ENCODE measurements around the gene BCL7C.
"Not testable (repeated sequence)": the region's sequence is repeated elsewhere in the genome, so short reads cannot be mapped to it uniquely, and the experiment has no call there.

BCL7C gene

GRCh38 chr16:30860729-30861128 lies 33.1 kb downstream of the BCL7C start:
- not testable (repeated sequence) for DNase-seq

- DNase-seq, result no peak
Measured at GRCh38 chr16:30858829-30859423, 35.0 kb downstream of the BCL7C start.

- DNase-seq, result no peak
Measured at GRCh38 chr16:30858111-30858495, 35.8 kb downstream of the BCL7C start.

- no peak for DNase-seq
Measured at GRCh38 chr16:30853758-30854157, 40.1 kb downstream of the BCL7C start.

GRCh38 chr16:30850246-30850645 lies 43.6 kb downstream of the BCL7C start:
- DNase-seq, result no peak

- DNase-seq, result no peak
Measured at GRCh38 chr16:30846649-30847402, 47.1 kb downstream of the BCL7C start.

- DNase-seq, result peak; percentile 71
Measured at GRCh38 chr16:30844671-30845449, 49.0 kb downstream of the BCL7C start.

GRCh38 chr16:30844346-30844670 lies 49.6 kb downstream of the BCL7C start:
- no peak for DNase-seq

GRCh38 chr16:30843501-30843900 lies 50.4 kb downstream of the BCL7C start:
- DNase-seq, result no peak

- no peak for DNase-seq
Measured at GRCh38 chr16:30842971-30843370, 50.9 kb downstream of the BCL7C start.

- DNase-seq, result no peak
Measured at GRCh38 chr16:30841332-30841731, 52.5 kb downstream of the BCL7C start.

GRCh38 chr16:30840611-30841010 lies 53.3 kb downstream of the BCL7C start:
- no peak for DNase-seq

GRCh38 chr16:30839523-30840227 lies 54.2 kb downstream of the BCL7C start:
- DNase-seq, result no peak

- DNase-seq, result no peak
Measured at GRCh38 chr16:30838876-30839471, 54.9 kb downstream of the BCL7C start.

- DNase-seq, result no peak
Measured at GRCh38 chr16:30837904-30838303, 56.0 kb downstream of the BCL7C start.
